ENCODE results near the gene ATL3.

ATL3 gene

DNA sequence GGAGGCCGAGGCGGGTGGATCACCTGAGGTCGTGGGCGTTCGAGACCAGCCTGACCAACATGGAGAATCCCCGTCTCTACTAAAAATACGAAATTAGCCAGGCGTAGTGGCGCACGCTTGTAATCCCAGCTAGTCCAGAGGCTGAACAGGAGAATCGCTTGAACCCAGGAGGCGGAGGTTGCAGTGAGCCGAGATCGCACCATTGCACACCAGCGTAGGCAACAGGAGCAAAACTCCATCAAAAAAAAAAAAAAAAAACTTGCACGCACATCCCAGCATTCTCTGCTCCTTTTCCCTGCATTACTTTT, 934 bp upstream of the ATL3 start:
- TF ChIP-seq POLR2A (IDR thresholded peaks at IDR 0.05; ENCODE audit: extremely low read depth, insufficient read length) (no peak), MYC (IDR thresholded peaks at IDR 0.05; ENCODE audit: low read depth, low read length) (no peak)
- TF ChIP-seq, protein P1, sequence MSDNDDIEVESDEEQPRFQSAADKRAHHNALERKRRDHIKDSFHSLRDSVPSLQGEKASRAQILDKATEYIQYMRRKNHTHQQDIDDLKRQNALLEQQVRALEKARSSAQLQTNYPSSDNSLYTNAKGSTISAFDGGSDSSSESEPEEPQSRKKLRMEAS (IDR thresholded peaks at IDR 0.05; ENCODE audit: low read depth, low read length) = no peak
- TF ChIP-seq, protein P2, sequence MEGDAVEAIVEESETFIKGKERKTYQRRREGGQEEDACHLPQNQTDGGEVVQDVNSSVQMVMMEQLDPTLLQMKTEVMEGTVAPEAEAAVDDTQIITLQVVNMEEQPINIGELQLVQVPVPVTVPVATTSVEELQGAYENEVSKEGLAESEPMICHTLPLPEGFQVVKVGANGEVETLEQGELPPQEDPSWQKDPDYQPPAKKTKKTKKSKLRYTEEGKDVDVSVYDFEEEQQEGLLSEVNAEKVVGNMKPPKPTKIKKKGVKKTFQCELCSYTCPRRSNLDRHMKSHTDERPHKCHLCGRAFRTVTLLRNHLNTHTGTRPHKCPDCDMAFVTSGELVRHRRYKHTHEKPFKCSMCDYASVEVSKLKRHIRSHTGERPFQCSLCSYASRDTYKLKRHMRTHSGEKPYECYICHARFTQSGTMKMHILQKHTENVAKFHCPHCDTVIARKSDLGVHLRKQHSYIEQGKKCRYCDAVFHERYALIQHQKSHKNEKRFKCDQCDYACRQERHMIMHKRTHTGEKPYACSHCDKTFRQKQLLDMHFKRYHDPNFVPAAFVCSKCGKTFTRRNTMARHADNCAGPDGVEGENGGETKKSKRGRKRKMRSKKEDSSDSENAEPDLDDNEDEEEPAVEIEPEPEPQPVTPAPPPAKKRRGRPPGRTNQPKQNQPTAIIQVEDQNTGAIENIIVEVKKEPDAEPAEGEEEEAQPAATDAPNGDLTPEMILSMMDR (IDR thresholded peaks at IDR 0.05; ENCODE audit: low read depth, low read length) = no peak
- no peak overlapping the region for H3K4me3 ChIP-seq (ENCODE audit: low read depth, low read length)
- no peak for DNase-seq (ENCODE audit: low read depth)

DNA sequence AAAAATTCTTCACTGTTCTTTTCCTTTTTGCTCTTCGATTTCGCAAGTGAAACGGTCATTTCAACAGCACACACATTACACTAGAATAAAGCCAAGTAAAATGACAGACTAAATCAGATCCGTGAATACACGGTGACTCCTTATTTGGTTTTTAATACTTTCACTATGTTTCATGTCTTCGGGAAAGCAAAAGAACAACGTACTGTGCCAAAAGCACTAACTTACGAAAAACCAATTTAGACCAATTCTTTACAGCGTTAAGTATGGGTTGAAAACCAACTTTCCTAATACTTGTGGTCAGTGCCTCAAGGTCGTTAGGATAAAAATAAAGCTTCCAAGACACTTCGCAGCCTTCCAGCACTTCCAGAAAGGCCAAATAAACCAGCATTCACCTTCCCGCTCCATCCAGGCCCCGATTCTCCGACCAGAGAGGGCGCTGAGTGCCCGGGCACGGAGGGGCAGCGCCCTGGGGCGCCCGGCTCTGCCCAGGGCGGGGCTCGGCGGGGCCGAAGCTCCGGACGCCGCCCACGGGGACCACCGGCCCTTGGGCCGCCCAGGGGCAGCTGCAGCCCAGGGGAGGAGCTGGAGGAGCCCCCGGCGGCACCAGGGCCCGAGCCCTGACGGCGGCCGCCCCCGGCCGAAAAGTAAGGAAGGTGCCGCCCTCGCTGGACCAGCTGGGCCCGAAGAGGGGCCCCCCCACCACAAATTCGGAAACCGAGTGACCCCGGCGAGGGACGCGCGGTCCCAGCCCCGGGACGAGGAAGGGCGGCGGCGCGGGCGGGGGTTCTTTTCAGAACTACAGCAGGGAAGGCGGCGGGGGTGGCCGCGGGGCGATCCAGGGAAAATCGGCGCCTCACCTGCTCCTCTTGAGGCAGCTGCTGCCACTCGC, 499 bp downstream of the ATL3 start:
- TF ChIP-seq MYC (IDR thresholded peaks at IDR 0.05; ENCODE audit: low read depth, low read length) = no peak
- TF ChIP-seq, protein P2 (IDR thresholded peaks at IDR 0.05; ENCODE audit: low read depth, low read length) = peak; percentile 35
- TF ChIP-seq, protein P1 (IDR thresholded peaks at IDR 0.05; ENCODE audit: low read depth, low read length) = no peak
- TF ChIP-seq POLR2A (IDR thresholded peaks at IDR 0.05; ENCODE audit: extremely low read depth, insufficient read length) = peak; percentile 21
- peak overlapping the region; percentile 92 for H3K4me3 ChIP-seq (ENCODE audit: low read depth, low read length)
- DNase-seq (ENCODE audit: low read depth) = peak; percentile 78

DNA sequence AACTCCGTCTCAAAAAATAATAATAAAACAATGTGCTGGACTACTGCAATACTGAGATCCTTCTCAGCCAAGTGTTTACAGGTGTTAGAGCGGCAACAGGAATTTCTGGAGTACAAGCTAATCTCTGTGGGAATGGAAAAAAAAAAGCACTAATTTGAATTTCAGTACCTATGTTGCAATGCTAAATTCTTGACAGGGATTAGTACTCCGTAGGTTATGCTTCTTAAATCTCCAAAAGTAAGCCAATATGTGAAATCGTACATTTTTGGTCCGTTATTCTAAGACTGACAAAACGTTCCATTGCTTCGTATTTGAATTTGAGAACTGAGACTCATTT, 1.1 kb downstream of the ATL3 start:
- no peak for DNase-seq (ENCODE audit: low read depth)
- TF ChIP-seq MYC (IDR thresholded peaks at IDR 0.05; ENCODE audit: low read depth, low read length) = no peak
- TF ChIP-seq, protein P1 (IDR thresholded peaks at IDR 0.05; ENCODE audit: low read depth, low read length) = 0 out of 2 replicates have a peak, but pooled peaks have one; percentile 10
- peak overlapping the region; percentile 92 for H3K4me3 ChIP-seq (ENCODE audit: low read depth, low read length)

DNA sequence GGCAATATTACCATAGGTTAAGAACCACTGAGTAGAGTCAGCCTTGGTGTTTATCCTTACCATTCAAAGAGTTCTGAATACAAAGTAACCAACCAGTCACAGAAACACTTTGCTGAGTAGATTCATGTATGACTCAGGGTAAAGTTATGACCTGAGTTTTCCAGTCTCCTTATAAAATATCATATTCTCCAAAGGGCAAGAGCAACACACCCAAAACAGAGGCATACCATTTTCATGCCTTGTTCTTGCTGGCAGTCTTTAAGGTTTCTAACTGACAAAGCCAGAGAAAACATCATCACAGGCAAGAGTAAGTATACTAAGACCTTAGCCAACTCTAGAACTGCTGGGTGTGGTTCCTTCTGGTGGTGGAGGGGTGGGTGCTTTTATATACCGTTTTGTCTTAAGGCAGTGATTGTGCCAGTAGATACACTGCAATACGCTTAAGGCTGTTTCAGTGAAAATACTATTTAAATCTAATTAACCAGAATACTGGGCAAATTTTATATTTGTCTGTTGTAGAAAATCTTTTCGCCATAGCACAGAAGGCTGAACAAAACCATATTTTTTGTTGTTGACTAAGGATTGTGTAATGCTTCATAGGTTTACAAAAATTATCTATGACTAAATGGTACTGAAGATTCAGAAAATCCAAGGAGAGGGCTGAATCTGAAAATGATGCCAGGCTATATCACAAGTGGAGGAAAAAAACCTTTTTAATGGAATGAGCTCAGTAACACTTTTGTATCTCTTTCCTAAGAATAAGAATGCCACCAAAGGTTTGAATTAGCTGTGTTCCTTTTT, 3.0 kb downstream of the ATL3 start:
- TF ChIP-seq MYC (IDR thresholded peaks at IDR 0.05; ENCODE audit: low read depth, low read length) (no peak), POLR2A (IDR thresholded peaks at IDR 0.05; ENCODE audit: extremely low read depth, insufficient read length) (no peak)
- TF ChIP-seq, protein P2 (IDR thresholded peaks at IDR 0.05; ENCODE audit: low read depth, low read length) = no peak
- TF ChIP-seq, protein P1 (IDR thresholded peaks at IDR 0.05; ENCODE audit: low read depth, low read length) = no peak
- DNase-seq (ENCODE audit: low read depth) = no peak
- no peak overlapping the region for H3K4me3 ChIP-seq (ENCODE audit: low read depth, low read length)

DNA sequence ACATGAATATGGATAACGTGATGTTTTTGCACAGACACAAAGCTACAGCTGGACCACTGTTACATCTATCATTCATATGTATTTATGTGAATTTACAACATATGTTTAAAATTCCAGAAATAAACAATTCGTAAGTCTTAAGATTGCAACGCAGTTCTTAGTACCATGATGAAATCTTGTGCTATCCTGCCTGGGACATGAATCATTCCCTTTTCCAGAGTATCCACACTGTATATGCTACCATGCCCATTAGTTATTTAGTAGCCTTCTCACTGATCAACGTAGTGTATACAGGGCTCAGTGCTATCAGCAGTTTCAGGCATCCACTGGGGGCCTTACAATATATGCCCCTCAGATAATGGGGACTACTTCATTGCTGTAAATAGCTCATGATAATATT, 4.3 kb downstream of the ATL3 start:
- no peak overlapping the region for H3K4me3 ChIP-seq (ENCODE audit: low read depth, low read length)
- TF ChIP-seq, protein P1 (IDR thresholded peaks at IDR 0.05; ENCODE audit: low read depth, low read length) = no peak
- no peak for TF ChIP-seq POLR2A (IDR thresholded peaks at IDR 0.05; ENCODE audit: extremely low read depth, insufficient read length)
- TF ChIP-seq, protein P2 (IDR thresholded peaks at IDR 0.05; ENCODE audit: low read depth, low read length) = no peak
- TF ChIP-seq MYC (IDR thresholded peaks at IDR 0.05; ENCODE audit: low read depth, low read length) = no peak
- DNase-seq (ENCODE audit: low read depth) = no peak

DNA sequence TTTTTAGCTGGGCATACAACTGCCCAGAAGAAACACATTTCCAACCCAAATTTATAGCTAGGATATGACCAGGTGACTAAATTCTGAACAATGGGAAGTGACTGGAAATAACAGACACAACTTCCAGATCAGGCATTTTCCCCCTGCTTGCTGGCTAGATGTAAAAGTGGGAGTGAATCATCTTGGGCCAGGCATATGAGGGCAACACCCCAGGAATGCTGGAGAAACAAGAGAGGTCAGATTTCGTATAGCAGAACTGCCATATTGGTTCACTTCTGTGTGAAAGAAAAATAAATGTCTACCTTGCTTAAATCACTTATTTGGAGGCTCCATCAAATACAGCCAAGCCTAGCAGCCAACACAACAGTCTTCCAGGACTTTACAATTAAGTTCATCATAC, 7.4 kb downstream of the ATL3 start:
- no peak for DNase-seq (ENCODE audit: low read depth)
- H3K4me3 ChIP-seq (ENCODE audit: low read depth, low read length) = no peak overlapping the region
- TF ChIP-seq POLR2A (IDR thresholded peaks at IDR 0.05; ENCODE audit: extremely low read depth, insufficient read length) = no peak
- no peak for TF ChIP-seq MYC (IDR thresholded peaks at IDR 0.05; ENCODE audit: low read depth, low read length)
- TF ChIP-seq, protein P2 (IDR thresholded peaks at IDR 0.05; ENCODE audit: low read depth, low read length) = no peak
- TF ChIP-seq, protein P1 (IDR thresholded peaks at IDR 0.05; ENCODE audit: low read depth, low read length) = no peak

All from NB4 (cell line).